ENCODE data around the gene MARCHF11.

DNA sequence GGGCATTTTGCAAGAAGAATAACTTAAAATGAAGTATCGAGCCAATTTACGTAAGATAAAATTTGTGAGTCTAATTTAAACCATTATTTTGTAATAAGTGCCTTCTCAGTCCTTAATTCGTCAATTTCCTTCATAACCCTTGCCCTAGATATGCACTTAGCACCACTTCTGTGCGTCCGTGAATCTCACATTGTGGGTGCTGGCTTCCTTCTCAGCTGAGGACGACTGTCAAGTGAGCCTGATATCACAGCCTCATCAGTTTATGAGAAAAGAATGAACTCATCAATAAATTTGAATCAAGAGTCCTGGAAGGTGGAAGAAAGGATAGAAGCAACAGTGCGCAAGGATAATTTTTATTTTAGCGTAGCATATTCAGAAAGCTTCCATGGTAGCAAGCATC, 64.5 kb downstream of the MARCHF11 start:
- TF ChIP-seq POLR2A (IDR thresholded peaks at IDR 0.05; ENCODE audit: low read depth, low read length) = no peak
- no peak for TF ChIP-seq POLR2AphosphoS5 (IDR thresholded peaks at IDR 0.05; ENCODE audit: low read depth, low read length)
- no peak for TF ChIP-seq TAF1 (IDR thresholded peaks at IDR 0.05; ENCODE audit: borderline replicate concordance, low read depth, low read length)
